Sigmoid colon (tissue), 7 donors: ENCODE data around the gene TMOD1. TPM values are rescaled to one million over a fixed set of nuclear protein-coding genes. Genes with fewer than 3 reads are reported as not detected.
"Not testable (repeated sequence)": the region's sequence is repeated elsewhere in the genome, so short reads cannot be mapped to it uniquely, and the experiment has no call there.

Source experiments
- DNase-seq: peaks from one replicate; pipeline ENCODE4 v3.0.0-alpha.2; 2019
- H3K27ac ChIP-seq, 4 donors: fragments of 200-600 bp; sonication (generic); one replicate each; pipeline ENCODE4 v1.5.1; 2016 to 2019; ENCODE audit warnings: mild to moderate bottlenecking in 1 of 4
- H3K27me3 ChIP-seq, 3 donors: fragments of 200-600 bp; sonication (generic); one replicate each; pipeline ENCODE4 v1.5.1; 2019; ENCODE audit warnings: mild to moderate bottlenecking in 1 of 3
- H3K36me3 ChIP-seq, 4 donors: fragments of 200-600 bp; sonication (generic); one replicate each; pipeline ENCODE4 v1.5.1; 2016 to 2019
- H3K4me1 ChIP-seq, 4 donors: fragments of 200-600 bp; sonication (generic); one replicate each; pipeline ENCODE4 v1.5.1; 2017 to 2019
- H3K4me3 ChIP-seq, 4 donors: fragments of 200-600 bp; sonication (generic); one replicate each; pipeline ENCODE4 v1.5.1; 2017 to 2019; ENCODE audit warnings: mild to moderate bottlenecking in 2 of 4, moderate library complexity in 1 of 4
- H3K9me3 ChIP-seq, 4 donors: fragments of 200-600 bp in 3 of 4; sonication (generic) in 3 of 4; one replicate each; pipeline versions ENCODE4 v1.5.1 to v1.6.1; 2013 to 2019
- EP300 ChIP-seq, 4 donors: sonication (generic); formaldehyde crosslinking; IDR thresholded peaks; one replicate each; pipeline ENCODE4 v1.6.1; 2017; ENCODE audit warnings: antibody characterized with exemption in 4 of 4
- POLR2A ChIP-seq, 2 donors: fragments of 450-650 bp; IDR thresholded peaks; one replicate each; pipeline ENCODE4 v1.6.1; 2016; ENCODE audit warnings: antibody characterized with exemption in 2 of 2, mild to moderate bottlenecking in 2 of 2, moderate library complexity in 2 of 2
- POLR2AphosphoS5 ChIP-seq, 4 donors: sonication (generic); formaldehyde crosslinking; IDR thresholded peaks; one replicate each; pipeline ENCODE4 v1.6.1; 2017; ENCODE audit warnings: antibody characterized with exemption in 4 of 4
- WGBS, 2 donors: extraction: QIAGEN DNeasy Blood & Tissue Kit; methylation state at CpG; one replicate each; pipeline ENCODE4 v1.1.7; 2013; 5-methylcytosine and 5-hydroxymethylcytosine counted together
- intact Hi-C: fragments of 100-400 bp; cut with DNase I; formaldehyde crosslinking; loops from one replicate; pipeline ENCODE4 v1.15.1; 2023
- polyA plus RNA-seq, 3 donors: library from polyadenylated mRNA; stranded (reverse); fragments of 200-250 nt; gene quantifications; one replicate each; pipeline ENCODE4 v1.2.3, GENCODE V29; 2013
- total RNA-seq, 4 donors: library from RNA; depleted of rRNA; stranded (reverse); fragments of >200 nt; gene quantifications; one replicate each; pipeline ENCODE4 v1.1.0, GENCODE V29; 2016
- TF ChIP-seq, protein P1 (sequence below), 4 experiments: fragments of 450-650 bp in 3 of 4; fragments of 200-600 bp in 1 of 4; IDR thresholded peaks; one replicate each; pipeline ENCODE4 v1.5.1; 2016 to 2019; ENCODE audit warnings: antibody characterized with exemption in 4 of 4, mild to moderate bottlenecking in 3 of 4, moderate library complexity in 2 of 4
- donor health status: healthy with polysubstance abuse.
- donor health status: Bipolar disorder and iron deficiency.
- donor health status: healthy.

Gene TMOD1
- total and polyA plus RNA-seq, 7 donors: 1.6 to 56.8 (median 28.5) TPM

DNA sequence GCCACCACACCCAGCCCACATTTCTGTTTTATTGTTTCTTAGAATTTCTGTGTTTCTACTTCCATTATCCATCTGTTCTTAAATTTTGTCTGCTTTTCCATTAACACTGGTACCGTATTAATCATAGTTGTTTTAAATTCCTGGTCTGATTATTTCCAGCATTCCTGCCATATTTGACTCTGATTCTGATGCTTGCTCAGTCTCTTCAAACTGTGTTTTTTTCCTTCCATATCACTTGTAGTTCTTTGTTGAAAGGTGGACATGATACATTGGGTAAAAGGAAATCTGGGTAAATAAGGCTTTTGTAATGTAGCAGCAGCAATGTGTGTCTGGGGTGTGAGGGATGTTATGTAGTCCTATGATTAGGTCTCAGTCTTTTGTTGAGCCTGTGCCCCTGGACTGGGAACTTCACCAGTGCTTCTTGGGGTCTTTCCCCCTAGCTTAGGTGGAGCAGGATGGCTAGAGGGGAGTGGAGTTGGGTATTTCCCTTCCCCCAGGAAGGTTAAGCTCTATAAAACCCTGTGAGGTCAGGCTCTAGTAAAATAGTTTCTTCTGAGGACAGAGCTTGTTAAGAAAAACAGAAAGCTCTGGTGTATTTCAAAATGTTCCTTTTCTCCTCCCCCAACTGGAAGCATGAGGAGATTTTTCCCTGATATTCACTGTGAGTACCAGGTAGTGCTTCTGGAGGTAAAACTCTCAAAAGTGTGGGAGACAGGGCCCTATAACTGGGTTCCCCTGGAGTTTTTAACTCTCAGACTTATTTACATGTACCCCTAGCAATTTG is 10.1 kb upstream of the TMOD1 start:
- Histone ChIP-seq H3K9me3 (no peaks in the 10 kb centered on the region), H3K4me1 (peaks cover 0 to 19% (median 17%) of the 10 kb centered on the region in 4 donors), H3K4me3 (no peak overlapping the region), H3K27ac (peak overlapping the region; percentile 59 to 82 (median 76)), H3K27me3 (no peaks in the 10 kb centered on the region), H3K36me3 (peaks cover 0 to 24% (median 0%) of the 10 kb centered on the region in 4 donors)
- intact Hi-C loops: no loop called here
- TF ChIP-seq EP300 (IDR thresholded peaks at IDR 0.05) (peak in 2 of 4 donors; percentile 21 to 23), POLR2A (IDR thresholded peaks at IDR 0.05) (no peak), POLR2AphosphoS5 (IDR thresholded peaks at IDR 0.05) (peak; percentile 16 to 69 (median 52))
- WGBS, 2 donors: 97 to 98% methylated on average over 1 of the region's 1 CpG
- no peak for DNase-seq

DNA sequence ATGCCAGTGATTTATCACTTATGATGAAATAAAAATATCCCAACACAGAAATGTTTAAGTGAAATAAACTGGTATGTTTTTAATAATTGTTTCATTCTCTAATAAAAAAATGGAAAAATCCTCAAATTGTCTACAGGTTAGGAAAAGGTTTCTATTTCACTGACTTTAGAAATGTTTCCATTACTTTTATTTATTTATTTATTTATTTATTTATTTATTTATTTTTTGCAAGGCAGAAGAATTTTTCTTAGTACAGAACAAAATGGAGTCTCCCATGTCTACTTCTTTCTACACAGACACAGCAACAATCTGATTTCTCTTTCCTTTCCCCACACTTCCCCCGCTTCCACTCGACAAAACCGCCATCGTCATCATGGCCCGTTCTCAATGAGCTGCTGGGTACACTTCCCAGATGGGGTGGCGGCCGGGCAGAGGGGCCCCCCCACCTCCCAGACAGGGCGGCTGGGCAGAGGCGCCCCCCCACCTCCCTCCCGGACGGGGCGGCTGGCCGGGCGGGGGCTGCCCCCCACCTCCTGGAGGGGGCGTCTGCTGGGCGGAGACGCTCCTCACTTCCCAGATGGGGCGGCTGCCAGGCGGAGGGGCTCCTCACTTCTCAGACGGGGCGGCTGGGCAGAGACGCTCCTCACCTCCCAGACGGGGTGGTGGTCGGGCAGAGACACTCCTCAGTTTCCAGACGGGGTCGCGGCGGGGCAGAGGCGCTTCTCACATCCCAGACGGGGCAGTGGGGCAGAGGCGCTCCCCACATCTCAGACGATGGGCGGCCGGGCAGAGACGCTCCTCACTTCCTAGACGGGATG is 3.7 kb upstream of the TMOD1 start:
- not testable (repeated sequence) for H3K9me3 ChIP-seq
- WGBS, 2 donors: 97% methylated on average over 36 of the region's 36 CpGs

DNA sequence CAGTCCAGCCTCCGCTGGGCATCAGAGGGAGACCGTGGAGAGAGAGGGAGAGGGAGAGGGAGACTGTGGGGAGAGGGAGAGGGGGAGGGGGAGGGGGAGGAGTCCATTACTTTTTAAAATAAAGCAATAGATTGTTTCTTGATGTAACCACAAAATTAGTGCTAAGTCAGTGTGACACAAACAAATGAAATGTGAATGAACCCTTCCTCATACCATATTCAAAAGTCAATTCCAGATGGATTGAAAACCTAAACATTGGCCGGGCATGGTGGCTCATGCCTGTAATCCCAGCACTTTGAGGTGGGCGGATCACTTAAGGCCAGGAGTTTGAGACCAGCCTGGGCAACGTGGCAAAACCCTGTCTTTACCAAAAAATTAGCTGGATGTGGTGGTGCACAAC is 2.6 kb upstream of the TMOD1 start:
- DNase-seq, intact Hi-C loops, H3K27me3 ChIP-seq, H3K9me3 ChIP-seq, H3K27ac ChIP-seq, H3K4me3 ChIP-seq: not testable (repeated sequence)
- H3K36me3 ChIP-seq: peaks cover 0 to 14% (median 0%) of the 10 kb centered on the region in 4 donors
- 74 to 83% methylated on average over 5 of the region's 5 CpGs for whole genome bisulfite sequencing, 2 donors
- peaks cover 0 to 20% (median 16%) of the 10 kb centered on the region in 4 donors for H3K4me1 ChIP-seq

More for the DNA sequence above, 3.7 kb upstream of the TMOD1 start:
- H3K4me1 ChIP-seq, H3K4me3 ChIP-seq, H3K27me3 ChIP-seq, DNase-seq, H3K27ac ChIP-seq, intact Hi-C loops: not testable (repeated sequence)
- peaks cover 0 to 14% (median 0%) of the 10 kb centered on the region in 4 donors for H3K36me3 ChIP-seq

DNA sequence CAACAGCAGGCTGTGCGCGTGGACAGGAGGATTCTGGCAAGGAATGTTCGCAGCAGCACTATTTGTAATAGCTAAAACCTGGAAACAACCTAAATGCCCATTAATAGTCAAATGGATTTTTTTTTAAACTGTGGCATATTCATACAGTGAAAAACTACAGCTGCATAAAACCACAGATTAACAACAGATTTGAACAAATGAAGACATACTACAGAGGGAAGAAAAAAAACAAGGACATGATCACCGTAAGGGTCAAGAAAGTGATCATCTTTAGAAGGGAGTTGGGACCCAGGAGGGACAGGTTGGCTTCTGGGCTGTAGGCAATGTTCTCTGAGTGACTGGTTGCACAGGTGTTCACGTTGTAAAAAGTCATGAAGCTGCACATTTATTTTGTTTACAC is 1.2 kb upstream of the TMOD1 start:
- H3K36me3 ChIP-seq: peaks cover 0 to 14% (median 0%) of the 10 kb centered on the region in 4 donors
- H3K4me3 ChIP-seq: no peak overlapping the region
- H3K9me3 ChIP-seq: no peaks in the 10 kb centered on the region
- intact Hi-C loops: loop anchor here (2.0 kb wide), 1 partner anchor 27 kb away; no protein-coding TSS in a partner anchor
- peaks cover 0 to 34% (median 29%) of the 10 kb centered on the region in 4 donors for H3K4me1 ChIP-seq
- no peak overlapping the region for H3K27ac ChIP-seq
- 41 to 48% methylated on average over 5 of the region's 5 CpGs for WGBS, 2 donors
- TF ChIP-seq, protein P1, sequence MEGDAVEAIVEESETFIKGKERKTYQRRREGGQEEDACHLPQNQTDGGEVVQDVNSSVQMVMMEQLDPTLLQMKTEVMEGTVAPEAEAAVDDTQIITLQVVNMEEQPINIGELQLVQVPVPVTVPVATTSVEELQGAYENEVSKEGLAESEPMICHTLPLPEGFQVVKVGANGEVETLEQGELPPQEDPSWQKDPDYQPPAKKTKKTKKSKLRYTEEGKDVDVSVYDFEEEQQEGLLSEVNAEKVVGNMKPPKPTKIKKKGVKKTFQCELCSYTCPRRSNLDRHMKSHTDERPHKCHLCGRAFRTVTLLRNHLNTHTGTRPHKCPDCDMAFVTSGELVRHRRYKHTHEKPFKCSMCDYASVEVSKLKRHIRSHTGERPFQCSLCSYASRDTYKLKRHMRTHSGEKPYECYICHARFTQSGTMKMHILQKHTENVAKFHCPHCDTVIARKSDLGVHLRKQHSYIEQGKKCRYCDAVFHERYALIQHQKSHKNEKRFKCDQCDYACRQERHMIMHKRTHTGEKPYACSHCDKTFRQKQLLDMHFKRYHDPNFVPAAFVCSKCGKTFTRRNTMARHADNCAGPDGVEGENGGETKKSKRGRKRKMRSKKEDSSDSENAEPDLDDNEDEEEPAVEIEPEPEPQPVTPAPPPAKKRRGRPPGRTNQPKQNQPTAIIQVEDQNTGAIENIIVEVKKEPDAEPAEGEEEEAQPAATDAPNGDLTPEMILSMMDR (IDR thresholded peaks at IDR 0.05): no peak
- TF ChIP-seq EP300 (IDR thresholded peaks at IDR 0.05): no peak
- no peak for TF ChIP-seq POLR2A (IDR thresholded peaks at IDR 0.05)
- no peak for TF ChIP-seq POLR2AphosphoS5 (IDR thresholded peaks at IDR 0.05)
- no peaks in the 10 kb centered on the region for H3K27me3 ChIP-seq
- DNase-seq: no peak

DNA sequence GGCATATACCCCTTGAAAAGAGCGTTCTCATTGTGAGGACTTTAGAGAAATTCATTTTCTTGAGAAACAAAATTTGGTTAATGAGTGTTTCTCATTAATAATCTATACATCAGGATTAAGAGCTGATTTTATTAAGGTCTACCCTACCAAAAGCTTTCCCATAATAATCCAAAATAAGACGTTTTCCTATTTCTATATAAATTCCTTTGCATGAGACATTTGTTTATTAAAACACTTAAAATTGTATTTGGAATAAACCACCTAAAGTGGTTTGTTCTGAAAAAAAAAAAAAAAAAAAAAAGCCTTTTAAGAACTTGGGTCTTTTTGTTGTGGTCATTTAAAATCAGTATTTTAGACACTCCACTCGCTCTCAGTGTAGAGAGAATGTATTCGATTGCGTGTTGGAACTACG is 695 bp upstream of the TMOD1 start:
- intact Hi-C loops: loop anchor here (2.0 kb wide), 1 partner anchor 28 kb away; no protein-coding TSS in a partner anchor
- Histone ChIP-seq H3K4me1 (peaks cover 0 to 36% (median 34%) of the 10 kb centered on the region in 4 donors), H3K27me3 (no peaks in the 10 kb centered on the region), H3K27ac (peak overlapping the region; percentile 76 to 92 (median 80)), H3K4me3 (peak overlapping the region; percentile 30 to 96 (median 82)), H3K9me3 (no peaks in the 10 kb centered on the region), H3K36me3 (peaks cover 0 to 12% (median 0%) of the 10 kb centered on the region in 4 donors)
- 14% methylated on average over 6 of the region's 6 CpGs for WGBS, 2 donors
- no peak for DNase-seq
- TF ChIP-seq EP300 (IDR thresholded peaks at IDR 0.05) (no peak), POLR2A (IDR thresholded peaks at IDR 0.05) (no peak), POLR2AphosphoS5 (IDR thresholded peaks at IDR 0.05) (no peak)
- TF ChIP-seq, protein P1 (IDR thresholded peaks at IDR 0.05): no peak

DNA sequence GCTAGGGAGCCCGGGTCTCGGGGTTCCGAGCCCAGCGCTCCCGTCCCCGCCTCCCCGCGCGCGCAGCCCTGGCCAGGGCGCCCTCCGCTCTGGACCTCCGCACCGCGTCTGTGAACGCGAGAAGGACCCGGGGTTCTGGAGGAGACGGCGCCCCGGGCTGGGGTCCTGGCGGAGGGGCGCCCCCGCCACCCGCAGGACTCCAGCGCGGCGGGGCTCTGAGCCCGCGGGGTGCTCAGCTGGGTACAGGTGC is 431 bp downstream of the TMOD1 start:
- no peak for DNase-seq

More for the DNA sequence above, 431 bp downstream of the TMOD1 start:
- intact Hi-C loops: loop anchor here (2.0 kb wide), 1 partner anchor 29 kb away; no protein-coding TSS in a partner anchor
- H3K27me3 ChIP-seq: no peaks in the 10 kb centered on the region
- H3K27ac ChIP-seq: peak overlapping the region; percentile 84 to 92 (median 92)
- no peaks in the 10 kb centered on the region for H3K9me3 ChIP-seq
- 0 to 1% methylated on average over 30 of the region's 30 CpGs for WGBS, 2 donors
- peaks cover 0 to 36% (median 34%) of the 10 kb centered on the region in 4 donors for H3K4me1 ChIP-seq
- TF ChIP-seq POLR2AphosphoS5 (IDR thresholded peaks at IDR 0.05) (peak in 2 of 4 donors; percentile 22 to 27), POLR2A (IDR thresholded peaks at IDR 0.05) (no peak)
- TF ChIP-seq, protein P1 (IDR thresholded peaks at IDR 0.05): no peak
- peaks cover 0 to under 1% (median 0%) of the 10 kb centered on the region in 4 donors for H3K36me3 ChIP-seq
- H3K4me3 ChIP-seq: peak overlapping the region; percentile 78 to 96 (median 86)
